H1 (cell line): Measurements from ENCODE around the gene TSPAN17. TPM values are rescaled to one million over a fixed set of nuclear protein-coding genes. Genes with fewer than 3 reads are reported as not detected.

Source experiments
- CTCF ChIA-PET: fragments of 300-600 bp; sonication (Branson Sonifier 250); formaldehyde crosslinking; loops from one replicate; lab custom pipeline; 2021; ENCODE audit not compliant: partially characterized antibody; lab: Charles Lee
- POLR2A ChIA-PET: fragments of 300-600 bp; sonication (Branson Sonifier 250); formaldehyde crosslinking; loops from one replicate; lab custom pipeline; 2021; ENCODE audit warnings: inconsistent platforms; ENCODE audit not compliant: partially characterized antibody; lab: Charles Lee
- DNase-seq, 2 experiments: peaks; one replicate each; pipeline versions ENCODE4 v3.0.0 to v3.0.0-alpha.2; 2010 to 2022; ENCODE audit warnings: low spot score in 2 of 2, low read depth in 1 of 2, mixed read lengths in 1 of 2
- FAIRE-seq: peaks from 2 replicates; lab custom pipeline; 2011; peaks lifted over from hg19 to GRCh38; lab: Jason Lieb, UNC
- H2AFZ ChIP-seq: 2 replicates; pipeline ENCODE4 v1.8.1; 2012; ENCODE audit warnings: low read length, inconsistent platforms
- H2AK5ac ChIP-seq: 2 replicates; pipeline ENCODE4 v1.6.1; 2013; ENCODE audit warnings: low read depth, low read length
- H2BK120ac ChIP-seq: replicated peaks from 2 replicates; pipeline ENCODE3; 2013; ENCODE audit warnings: low read depth, low read length, inconsistent platforms
- H2BK12ac ChIP-seq: 2 replicates; pipeline ENCODE4 v1.6.1; 2013; ENCODE audit warnings: low read depth, low read length
- H2BK15ac ChIP-seq: 2 replicates; pipeline ENCODE4 v1.6.1; 2013; ENCODE audit warnings: low read length
- H2BK20ac ChIP-seq: 2 replicates; pipeline ENCODE4 v1.6.1; 2013; ENCODE audit warnings: low read length
- H2BK5ac ChIP-seq: 2 replicates; pipeline ENCODE4 v1.6.1; 2013; ENCODE audit warnings: low read depth, low read length
- H3K14ac ChIP-seq: 2 replicates; pipeline ENCODE4 v1.6.1; 2013; ENCODE audit warnings: inconsistent platforms; ENCODE audit not compliant: insufficient read length
- H3K18ac ChIP-seq: 2 replicates; pipeline ENCODE4 v1.6.1; 2013; ENCODE audit warnings: low read length; ENCODE audit errors: extremely low read depth
- H3K23ac ChIP-seq: 2 replicates; pipeline ENCODE4 v1.6.1; 2013; ENCODE audit warnings: inconsistent platforms; ENCODE audit not compliant: insufficient read length
- H3K23me2 ChIP-seq: 2 replicates; pipeline ENCODE4 v1.6.1; 2013; ENCODE audit warnings: low read depth, low read length
- H3K27ac ChIP-seq: 2 replicates; pipeline ENCODE4 v1.6.1; 2011; ENCODE audit warnings: low read depth, low read length, inconsistent platforms
- H3K27me3 ChIP-seq, 4 experiments: replicated peaks in 1 of 4; 1 replicate in 1 of 4; 2 replicates in 3 of 4; pipeline versions ENCODE4 v1.6.1 to v1.8.1; 2011 to 2013; ENCODE audit warnings: low read length in 3 of 4, mild to moderate bottlenecking in 3 of 4, inconsistent platforms in 2 of 4, mixed read lengths in 2 of 4, moderate library complexity in 1 of 4; ENCODE audit not compliant: control insufficient read depth in 3 of 4, insufficient read depth in 3 of 4; ENCODE audit errors: extremely low read depth in 1 of 4
- H3K36me3 ChIP-seq, 4 experiments: 2 replicates each; pipeline versions ENCODE4 v1.6.1 to v1.8.1; 2011 to 2013; ENCODE audit warnings: mild to moderate bottlenecking in 4 of 4, low read length in 3 of 4, moderate library complexity in 2 of 4, control low read depth in 1 of 4, inconsistent platforms in 1 of 4; ENCODE audit not compliant: insufficient read depth in 4 of 4, control insufficient read depth in 2 of 4
- H3K4ac ChIP-seq: replicated peaks from 2 replicates; pipeline ENCODE3; 2013; ENCODE audit warnings: low read length, low read depth, mixed read lengths, inconsistent platforms; ENCODE audit not compliant: insufficient read length
- H3K4me1 ChIP-seq, 4 experiments: replicated peaks in 1 of 4; 1 replicate in 1 of 4; 2 replicates in 3 of 4; pipeline versions ENCODE4 v1.6.1 to v1.8.1; 2011 to 2013; ENCODE audit warnings: low read length in 3 of 4, inconsistent platforms in 2 of 4, mixed read lengths in 1 of 4; ENCODE audit not compliant: insufficient read depth in 4 of 4, control insufficient read depth in 3 of 4
- H3K4me2 ChIP-seq, 2 experiments: 2 replicates each; pipeline versions ENCODE4 v1.6.1 to v1.8.1; 2011 to 2013; ENCODE audit warnings: low read depth in 2 of 2, low read length in 2 of 2, control low read depth in 1 of 2, inconsistent platforms in 1 of 2, mild to moderate bottlenecking in 1 of 2; ENCODE audit not compliant: insufficient read depth in 1 of 2
- H3K4me3 ChIP-seq, 4 experiments: fragments of 200-600, 300-600 bp in 1 of 4; sonication (generic), shearing (Covaris generic), sonication (Bioruptor Twin) in 1 of 4; 2 replicates each; pipeline versions ENCODE4 v1.5.1 to v1.8.1; 2011 to 2016; ENCODE audit warnings: low read length in 4 of 4, low read depth in 3 of 4, control low read depth in 2 of 4, inconsistent platforms in 2 of 4, mild to moderate bottlenecking in 2 of 4, mixed read lengths in 1 of 4, moderate library complexity in 1 of 4; ENCODE audit not compliant: insufficient read depth in 2 of 4; ENCODE audit errors: extremely low read depth in 1 of 4
- H3K56ac ChIP-seq: replicated peaks from 2 replicates; pipeline ENCODE3; 2013; ENCODE audit warnings: low read depth, mild to moderate bottlenecking, mixed read lengths, low read length, inconsistent platforms; ENCODE audit not compliant: insufficient read length
- H3K79me1 ChIP-seq: 2 replicates; pipeline ENCODE4 v1.6.1; 2013; ENCODE audit warnings: low read depth, low read length, control low read depth
- H3K79me2 ChIP-seq, 2 experiments: 2 replicates each; pipeline versions ENCODE4 v1.6.1 to v1.8.1; 2012 to 2013; ENCODE audit warnings: low read length in 2 of 2, mild to moderate bottlenecking in 2 of 2, inconsistent platforms in 1 of 2; ENCODE audit not compliant: insufficient read depth in 2 of 2, control insufficient read depth in 1 of 2
- H3K9ac ChIP-seq, 4 experiments: replicated peaks in 1 of 4; 1 replicate in 1 of 4; 2 replicates in 3 of 4; pipeline versions ENCODE4 v1.6.1 to v1.8.1; 2011 to 2013; ENCODE audit warnings: low read depth in 3 of 4, low read length in 3 of 4, control low read depth in 2 of 4, mild to moderate bottlenecking in 2 of 4, moderate library complexity in 2 of 4, inconsistent platforms in 1 of 4; ENCODE audit errors: extremely low read depth in 1 of 4
- H3K9me3 ChIP-seq, 2 experiments: 2 replicates each; pipeline versions ENCODE4 v1.6.1 to v1.8.1; 2012 to 2013; ENCODE audit warnings: mild to moderate bottlenecking in 2 of 2, moderate library complexity in 2 of 2, control low read depth in 1 of 2, inconsistent platforms in 1 of 2, low read depth in 1 of 2, low read length in 1 of 2, mixed read lengths in 1 of 2; ENCODE audit not compliant: insufficient read depth in 2 of 2
- H4K20me1 ChIP-seq, 2 experiments: replicated peaks in 1 of 2; 2 replicates each; pipeline versions ENCODE3 to v1.8.1; 2011 to 2013; ENCODE audit warnings: inconsistent platforms in 2 of 2, low read length in 2 of 2, mild to moderate bottlenecking in 1 of 2; ENCODE audit not compliant: insufficient read depth in 2 of 2, control insufficient read depth in 1 of 2
- H4K5ac ChIP-seq: 2 replicates; pipeline ENCODE4 v1.6.1; 2013; ENCODE audit warnings: low read length, low read depth, mixed read lengths, inconsistent platforms; ENCODE audit not compliant: insufficient read length
- H4K8ac ChIP-seq: 2 replicates; pipeline ENCODE4 v1.8.0; 2013; ENCODE audit warnings: mild to moderate bottlenecking, moderate library complexity, low read length, inconsistent platforms; ENCODE audit not compliant: insufficient read depth; ENCODE audit errors: extremely low read depth
- H4K91ac ChIP-seq: replicated peaks from 2 replicates; pipeline ENCODE3; 2013; ENCODE audit warnings: low read length, mixed read lengths, inconsistent platforms; ENCODE audit not compliant: insufficient read length
- CTBP2 ChIP-seq: IDR thresholded peaks from 2 replicates; pipeline ENCODE4 v1.7.0; 2011; ENCODE audit warnings: borderline replicate concordance, mild to moderate bottlenecking, moderate library complexity, mixed read lengths, low read length; ENCODE audit not compliant: insufficient read depth, insufficient read length
- GABPA ChIP-seq: IDR thresholded peaks from 2 replicates; pipeline ENCODE4 v1.6.1; 2011; ENCODE audit warnings: mild to moderate bottlenecking, low read length, moderate library complexity, borderline replicate concordance; ENCODE audit not compliant: insufficient read depth
- HDAC2 ChIP-seq, 2 experiments: fragments of 300-600 bp in 1 of 2; sonication (generic) in 1 of 2; IDR thresholded peaks; 2 replicates each; pipeline ENCODE4 v1.6.1; 2011 to 2012; ENCODE audit warnings: low read depth in 2 of 2, low read length in 2 of 2, mild to moderate bottlenecking in 2 of 2, moderate library complexity in 2 of 2, borderline replicate concordance in 1 of 2, inconsistent platforms in 1 of 2
- MAFK ChIP-seq: IDR thresholded peaks from 2 replicates; pipeline ENCODE4 v1.6.1; 2012; ENCODE audit warnings: low read depth, mild to moderate bottlenecking, improper control_type of control experiment, low read length
- POLR2AphosphoS5 ChIP-seq: IDR thresholded peaks from 2 replicates; pipeline ENCODE4 v1.6.1; 2011; ENCODE audit warnings: low read depth, low read length
- POU5F1 ChIP-seq: IDR thresholded peaks from 2 replicates; pipeline ENCODE4 v1.6.1; 2011; ENCODE audit warnings: low read depth, mild to moderate bottlenecking, low read length, moderate library complexity
- SIX5 ChIP-seq: IDR thresholded peaks from 2 replicates; pipeline ENCODE4 v1.6.1; 2011; ENCODE audit warnings: mild to moderate bottlenecking, low read depth, low read length
- WGBS, 2 experiments: shearing (Covaris generic) in 1 of 2; methylation state at CpG; one replicate each; pipeline versions ENCODE4 v1.1.6 to v1.1.7; 2013 to 2015; ENCODE audit warnings: low lambda C conversion rate in 2 of 2, mixed read lengths in 2 of 2, inconsistent platforms in 1 of 2, low coverage in 1 of 2, missing lambda C conversion rate in 1 of 2; ENCODE audit not compliant: insufficient replicate concordance in 2 of 2, insufficient coverage in 1 of 2, insufficient read length in 1 of 2; ENCODE audit errors: extremely low coverage in 1 of 2, missing lambda C conversion rate in 1 of 2; 5-methylcytosine and 5-hydroxymethylcytosine counted together
- polyA plus RNA-seq, 7 experiments: library from polyadenylated mRNA; depleted of rRNA in 3 of 7; stranded (reverse) in 5 of 7; unstranded in 2 of 7; fragments of >200 nt in 5 of 7; fragments of 200-250 nt in 2 of 7; gene quantifications; 1 replicate in 5 of 7; 2 replicates in 1 of 7; 4 replicates in 1 of 7; pipeline versions ENCODE4 v1.2.1 to v1.2.3, GENCODE V29; 2011 to 2013; ENCODE audit warnings: missing spikeins in 2 of 7, mixed read lengths in 2 of 7
- total RNA-seq: library from RNA; stranded (reverse); fragmentation: NEBNext Ultra II Directional; extraction: Animal tissue kit (Norgen Biotek cat#: 25700); gene quantifications from 2 replicates; pipeline ENCODE4 v1.2.1, GENCODE V29; 2021
- TF ChIP-seq, protein P1 (sequence below), 3 experiments: IDR thresholded peaks; 1 replicate in 2 of 3; 2 replicates in 1 of 3; pipeline versions ENCODE4 v1.5.1 to v1.6.1; 2011; ENCODE audit warnings: low read length in 3 of 3, mild to moderate bottlenecking in 3 of 3, inconsistent platforms in 2 of 3, low read depth in 1 of 3, moderate library complexity in 1 of 3; ENCODE audit not compliant: insufficient read depth in 1 of 3; ENCODE audit errors: control extremely low read depth in 1 of 3

Gene TSPAN17
- total and polyA plus RNA-seq, 2 of the 8 experiments (the other 6 are each of a cell fraction or from before 2014, with no cell fraction given): 41.5 to 53.7 TPM

DNA sequence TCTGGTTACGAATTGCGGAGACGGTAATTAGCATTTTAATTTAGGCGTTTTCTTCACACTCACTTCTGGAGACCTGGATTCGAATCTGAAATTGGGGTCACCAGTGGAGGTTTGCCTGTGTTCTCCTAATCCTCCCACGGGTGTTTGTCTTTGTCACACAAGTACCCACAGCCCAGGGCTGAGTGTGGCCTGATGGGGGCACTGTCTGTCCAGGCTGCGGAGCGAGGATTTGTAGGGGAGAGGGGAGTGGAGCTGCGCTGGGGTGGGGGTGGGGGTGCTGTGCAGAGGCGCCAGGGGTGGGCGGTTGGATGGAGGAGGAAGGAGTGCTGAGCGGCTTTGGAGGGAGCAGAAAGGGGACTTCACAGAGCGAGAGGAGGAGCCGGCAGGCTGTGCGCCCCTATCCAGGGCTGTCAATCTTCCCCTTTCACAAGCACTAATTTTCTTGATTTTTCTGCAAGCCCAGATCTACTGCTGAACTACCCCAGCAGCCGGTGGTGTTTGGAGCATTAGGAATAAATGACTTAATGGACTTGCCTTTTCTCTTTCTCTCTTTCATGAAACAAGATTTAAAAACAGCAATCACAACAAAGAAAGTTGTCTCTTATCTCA lies 53.1 kb downstream of the TSPAN17 start:
- Histone ChIP-seq H4K5ac (no peak overlapping the region), H3K27ac (no peak overlapping the region), H2BK15ac (peak overlapping the region; percentile 81; the same call in 1 of the 2 replicates), H3K4me1 (peaks cover 13 to 36% (median 25%) of the 10 kb centered on the region in 4 experiments), H3K14ac (no peak overlapping the region), H3K4ac (no peak overlapping the region), H2BK20ac (peak overlapping the region; percentile 93; the same call in 1 of the 2 replicates), H3K79me2 (no peaks in the 10 kb centered on the region), H3K4me3 (peak overlapping the region in 1 of 4 experiments; percentile 18; a peak in 1 of 8 replicates), H2BK5ac (peak overlapping the region; percentile 35; the same call in 1 of the 2 replicates), H2AK5ac (no peak overlapping the region), H2AFZ (peak overlapping the region; percentile 1; the same call in 1 of the 2 replicates), H4K20me1 (no peaks in the 10 kb centered on the region), H3K36me3 (no peaks in the 10 kb centered on the region), H3K79me1 (no peaks in the 10 kb centered on the region), H3K4me2 (peak overlapping the region in 1 of 2 experiments; percentile 34; a peak in 1 of 4 replicates), H2BK12ac (0 out of 2 replicates have a peak overlapping the region, but pooled peaks have one; percentile 29), H3K27me3 (no peaks in the 10 kb centered on the region; a peak in 1 of 7 replicates), H3K23me2 (no peaks in the 10 kb centered on the region; the same call in 1 of the 2 replicates), H4K91ac (peak overlapping the region; percentile 62), H4K8ac (no peak overlapping the region), H3K56ac (no peak overlapping the region), H3K18ac (peak overlapping the region; percentile 40; the same call in 1 of the 2 replicates), H3K9ac (no peak overlapping the region), H2BK120ac (no peak overlapping the region), H3K9me3 (no peaks in the 10 kb centered on the region), H3K23ac (no peak overlapping the region)
- peak; percentile 47 to 79 for DNase-seq
- 31% methylated on average over 11 of the region's 16 CpGs; no CpG with 5 or more reads in 1 of the 2 experiments for WGBS, 2 experiments
- POLR2A ChIA-PET: interaction anchor here (1.2 to 3.2 kb wide), 3 partner anchors 10 to 111 kb away, joined by 3 to 6 read pairs (median 6); no protein-coding TSS in a partner anchor
- CTCF ChIA-PET: interaction anchor here (0.6 to 32.2 kb wide), 55 partner anchors 10 to 373 kb away, joined by 3 to 859 read pairs (median 4); partner anchors contain the start of genes HK3 and TSPAN17
- FAIRE-seq: no peak
- no peak for TF ChIP-seq POU5F1
- TF ChIP-seq SIX5: no peak
- TF ChIP-seq HDAC2 (IDR thresholded peaks at IDR 0.05; ENCODE audit: borderline replicate concordance in 1 of 2, low read depth in 2 of 2, low read length in 2 of 2): peak in 1 of 2 experiments; percentile 81; a peak in 1 of 4 replicates
- TF ChIP-seq, protein P1, sequence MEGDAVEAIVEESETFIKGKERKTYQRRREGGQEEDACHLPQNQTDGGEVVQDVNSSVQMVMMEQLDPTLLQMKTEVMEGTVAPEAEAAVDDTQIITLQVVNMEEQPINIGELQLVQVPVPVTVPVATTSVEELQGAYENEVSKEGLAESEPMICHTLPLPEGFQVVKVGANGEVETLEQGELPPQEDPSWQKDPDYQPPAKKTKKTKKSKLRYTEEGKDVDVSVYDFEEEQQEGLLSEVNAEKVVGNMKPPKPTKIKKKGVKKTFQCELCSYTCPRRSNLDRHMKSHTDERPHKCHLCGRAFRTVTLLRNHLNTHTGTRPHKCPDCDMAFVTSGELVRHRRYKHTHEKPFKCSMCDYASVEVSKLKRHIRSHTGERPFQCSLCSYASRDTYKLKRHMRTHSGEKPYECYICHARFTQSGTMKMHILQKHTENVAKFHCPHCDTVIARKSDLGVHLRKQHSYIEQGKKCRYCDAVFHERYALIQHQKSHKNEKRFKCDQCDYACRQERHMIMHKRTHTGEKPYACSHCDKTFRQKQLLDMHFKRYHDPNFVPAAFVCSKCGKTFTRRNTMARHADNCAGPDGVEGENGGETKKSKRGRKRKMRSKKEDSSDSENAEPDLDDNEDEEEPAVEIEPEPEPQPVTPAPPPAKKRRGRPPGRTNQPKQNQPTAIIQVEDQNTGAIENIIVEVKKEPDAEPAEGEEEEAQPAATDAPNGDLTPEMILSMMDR (IDR thresholded peaks at IDR 0.05; ENCODE audit: control extremely low read depth in 1 of 3, insufficient read depth in 1 of 3, low read depth in 1 of 3, low read length in 3 of 3): peak in 2 of 3 experiments; percentile 76 to 82; a peak in 3 of 4 replicates
- no peak for TF ChIP-seq CTBP2
- no peak for TF ChIP-seq POLR2AphosphoS5
- TF ChIP-seq MAFK: no peak
- TF ChIP-seq GABPA: peak; percentile 29; the same call in 1 of the 2 replicates
